ENCODE data around the gene TGFBR3L. TPM values are rescaled to one million over a fixed set of nuclear protein-coding genes. Genes with fewer than 3 reads are reported as not detected.

Gene TGFBR3L
- total RNA-seq, 3 donors from 2014 or later = 2.3 TPM; not detected in 2

- H3K4me1 ChIP-seq = peaks cover 11 to 14% of the 10 kb centered on the region in 2 donors
- peaks cover 27% of the 10 kb centered on the region for H3K36me3 ChIP-seq
- TF ChIP-seq POLR2AphosphoS5 (IDR thresholded peaks at IDR 0.05) = no peak
- TF ChIP-seq POLR2A (IDR thresholded peaks at IDR 0.05) = no peak
- no peak for TF ChIP-seq CTCF (IDR thresholded peaks at IDR 0.05)
Observed at GRCh38 chr19:7908078-7908699, 6.4 kb upstream of the TGFBR3L start.

GRCh38 chr19:7908742-7909461, 5.7 kb upstream of the TGFBR3L start:
- intact Hi-C loops (cut with DNase I; ENCODE audit: low total_unique reads) = no loop called here
- H3K9me3 ChIP-seq = no peaks in the 10 kb centered on the region
- no peak for DNase-seq (ENCODE audit: low spot score in 2 of 2)
- no peak overlapping the region for H3K27ac ChIP-seq
- H3K4me3 ChIP-seq = no peak overlapping the region
- peaks cover 9 to 14% of the 10 kb centered on the region in 2 donors for H3K4me1 ChIP-seq
- TF ChIP-seq POLR2A (IDR thresholded peaks at IDR 0.05) (no peak), CTCF (IDR thresholded peaks at IDR 0.05) (no peak), POLR2AphosphoS5 (IDR thresholded peaks at IDR 0.05) (no peak)
- H3K36me3 ChIP-seq = peaks cover 27% of the 10 kb centered on the region
- no peaks in the 10 kb centered on the region for H3K27me3 ChIP-seq

More at GRCh38 chr19:7908078-7908699, 6.4 kb upstream of the TGFBR3L start:
- DNase-seq (ENCODE audit: low spot score in 2 of 2) = no peak
- H3K4me3 ChIP-seq = no peak overlapping the region
- intact Hi-C loops (cut with DNase I; ENCODE audit: low total_unique reads) = no loop called here
- no peak overlapping the region for H3K27ac ChIP-seq
- no peaks in the 10 kb centered on the region for H3K9me3 ChIP-seq
- H3K27me3 ChIP-seq = no peaks in the 10 kb centered on the region

GRCh38 chr19:7909471-7910067, 5.1 kb upstream of the TGFBR3L start:
- no peak overlapping the region for H3K27ac ChIP-seq
- no peak overlapping the region for H3K4me3 ChIP-seq
- H3K27me3 ChIP-seq = no peaks in the 10 kb centered on the region
- no peaks in the 10 kb centered on the region for H3K9me3 ChIP-seq
- no peak for TF ChIP-seq CTCF (IDR thresholded peaks at IDR 0.05)
- TF ChIP-seq POLR2A (IDR thresholded peaks at IDR 0.05) = no peak
- TF ChIP-seq POLR2AphosphoS5 (IDR thresholded peaks at IDR 0.05) = no peak
- intact Hi-C loops (cut with DNase I; ENCODE audit: low total_unique reads) = no loop called here
- H3K4me1 ChIP-seq = peaks cover 8 to 13% of the 10 kb centered on the region in 2 donors
- peaks cover 27% of the 10 kb centered on the region for H3K36me3 ChIP-seq
- DNase-seq (ENCODE audit: low spot score in 2 of 2) = no peak

- Histone ChIP-seq H3K27me3 (peaks cover 0 to 5% of the 10 kb centered on the region in 2 donors), H3K36me3 (peaks cover 27% of the 10 kb centered on the region), H3K27ac (no peak overlapping the region), H3K9me3 (no peaks in the 10 kb centered on the region), H3K4me3 (no peak overlapping the region), H3K4me1 (peaks cover 0 to 3% of the 10 kb centered on the region in 2 donors)
- TF ChIP-seq CTCF (IDR thresholded peaks at IDR 0.05) (no peak), POLR2A (IDR thresholded peaks at IDR 0.05) (no peak), POLR2AphosphoS5 (IDR thresholded peaks at IDR 0.05) (no peak)
- intact Hi-C loops (cut with DNase I; ENCODE audit: low total_unique reads) = no loop called here
- no peak for DNase-seq (ENCODE audit: low spot score in 2 of 2)
Observed at GRCh38 chr19:7910321-7911161, 4.1 kb upstream of the TGFBR3L start.
